PFSK-1 (cell line): Measurements from ENCODE around the gene TANGO6.

Source experiments
- FOXP2 ChIP-seq: optimal IDR thresholded peaks from 2 replicates; pipeline ENCODE3; 2011; ENCODE audit warnings: borderline replicate concordance, control low read depth, inconsistent platforms; ENCODE audit not compliant: insufficient read depth; ENCODE audit errors: extremely low read length, extremely low read depth
- POLR2AphosphoS5 ChIP-seq: IDR thresholded peaks from 2 replicates; pipeline ENCODE4 v1.6.1; 2012; ENCODE audit warnings: low read depth, mild to moderate bottlenecking, control low read depth, low read length, moderate library complexity
- SIN3A ChIP-seq: IDR thresholded peaks from 2 replicates; pipeline ENCODE4 v1.6.1; 2012; ENCODE audit warnings: mild to moderate bottlenecking, low read length, moderate library complexity, borderline replicate concordance; ENCODE audit not compliant: insufficient read depth
- TAF1 ChIP-seq: IDR thresholded peaks from 2 replicates; pipeline ENCODE4 v1.6.1; 2012; ENCODE audit warnings: low read length, control low read depth, borderline replicate concordance; ENCODE audit not compliant: insufficient read depth
- TF ChIP-seq, protein P1 (sequence below), 2 experiments: IDR thresholded peaks; 2 replicates each; pipeline versions ENCODE4 v1.6.1 to v1.8.0; 2011 to 2012; ENCODE audit warnings: low read depth in 2 of 2, low read length in 2 of 2, control low read depth in 1 of 2, inconsistent platforms in 1 of 2, mild to moderate bottlenecking in 1 of 2, moderate library complexity in 1 of 2; ENCODE audit not compliant: insufficient read depth in 1 of 2

DNA sequence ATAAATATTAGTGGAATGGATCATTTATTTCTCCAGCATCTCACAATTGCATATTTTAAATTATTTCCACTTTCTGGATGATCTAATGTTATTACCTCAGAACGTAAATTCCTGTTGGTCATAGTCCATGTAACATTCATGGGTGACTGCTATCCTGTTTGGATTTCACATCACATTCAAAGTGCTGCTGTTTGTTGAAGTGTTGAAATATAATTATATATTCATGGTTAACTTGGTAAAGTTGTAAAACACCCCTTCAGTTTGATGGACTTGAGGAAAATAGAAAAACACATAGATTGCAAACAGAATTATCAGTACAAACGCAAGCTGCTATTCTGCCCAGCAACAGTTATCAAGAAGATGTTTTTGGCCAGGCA, 59.6 kb downstream of the TANGO6 start:
- TF ChIP-seq POLR2AphosphoS5: no peak
- no peak for TF ChIP-seq TAF1
- TF ChIP-seq, protein P1, sequence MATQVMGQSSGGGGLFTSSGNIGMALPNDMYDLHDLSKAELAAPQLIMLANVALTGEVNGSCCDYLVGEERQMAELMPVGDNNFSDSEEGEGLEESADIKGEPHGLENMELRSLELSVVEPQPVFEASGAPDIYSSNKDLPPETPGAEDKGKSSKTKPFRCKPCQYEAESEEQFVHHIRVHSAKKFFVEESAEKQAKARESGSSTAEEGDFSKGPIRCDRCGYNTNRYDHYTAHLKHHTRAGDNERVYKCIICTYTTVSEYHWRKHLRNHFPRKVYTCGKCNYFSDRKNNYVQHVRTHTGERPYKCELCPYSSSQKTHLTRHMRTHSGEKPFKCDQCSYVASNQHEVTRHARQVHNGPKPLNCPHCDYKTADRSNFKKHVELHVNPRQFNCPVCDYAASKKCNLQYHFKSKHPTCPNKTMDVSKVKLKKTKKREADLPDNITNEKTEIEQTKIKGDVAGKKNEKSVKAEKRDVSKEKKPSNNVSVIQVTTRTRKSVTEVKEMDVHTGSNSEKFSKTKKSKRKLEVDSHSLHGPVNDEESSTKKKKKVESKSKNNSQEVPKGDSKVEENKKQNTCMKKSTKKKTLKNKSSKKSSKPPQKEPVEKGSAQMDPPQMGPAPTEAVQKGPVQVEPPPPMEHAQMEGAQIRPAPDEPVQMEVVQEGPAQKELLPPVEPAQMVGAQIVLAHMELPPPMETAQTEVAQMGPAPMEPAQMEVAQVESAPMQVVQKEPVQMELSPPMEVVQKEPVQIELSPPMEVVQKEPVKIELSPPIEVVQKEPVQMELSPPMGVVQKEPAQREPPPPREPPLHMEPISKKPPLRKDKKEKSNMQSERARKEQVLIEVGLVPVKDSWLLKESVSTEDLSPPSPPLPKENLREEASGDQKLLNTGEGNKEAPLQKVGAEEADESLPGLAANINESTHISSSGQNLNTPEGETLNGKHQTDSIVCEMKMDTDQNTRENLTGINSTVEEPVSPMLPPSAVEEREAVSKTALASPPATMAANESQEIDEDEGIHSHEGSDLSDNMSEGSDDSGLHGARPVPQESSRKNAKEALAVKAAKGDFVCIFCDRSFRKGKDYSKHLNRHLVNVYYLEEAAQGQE (IDR thresholded peaks at IDR 0.05; ENCODE audit: insufficient read depth in 1 of 2, low read depth in 2 of 2, low read length in 2 of 2): no peak
- TF ChIP-seq SIN3A: no peak
- no peak for TF ChIP-seq FOXP2
